CD1c-positive myeloid dendritic cell (primary cell): ENCODE measurements around the gene CSF2.
"Not testable (repeated sequence)": the region's sequence is repeated elsewhere in the genome, so short reads cannot be mapped to it uniquely, and the experiment has no call there.

Experiments
- DNase-seq: peaks from one replicate; pipeline ENCODE4 v3.0.0-alpha.2; 2016; ENCODE audit errors: extremely low spot score

Gene CSF2

DNA sequence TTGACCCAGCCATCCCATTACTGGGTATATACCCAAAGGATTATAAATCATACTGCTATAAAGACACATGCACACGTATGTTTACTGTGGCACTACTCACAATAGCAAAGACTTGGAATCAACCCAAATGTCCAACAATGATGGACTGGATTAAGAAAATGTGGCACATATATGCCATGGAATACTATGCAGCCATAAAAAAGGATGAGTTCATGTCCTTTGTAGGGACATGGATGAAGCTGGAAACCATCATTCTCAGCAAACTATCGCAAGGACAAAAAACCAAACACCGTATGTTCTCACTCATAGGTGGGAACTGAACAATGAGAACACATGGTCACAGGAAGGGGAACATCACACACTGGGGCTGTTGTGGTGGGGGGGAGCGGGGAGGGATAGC is 35.4 kb downstream of the CSF2 start:
- not testable (repeated sequence) for DNase-seq

DNA sequence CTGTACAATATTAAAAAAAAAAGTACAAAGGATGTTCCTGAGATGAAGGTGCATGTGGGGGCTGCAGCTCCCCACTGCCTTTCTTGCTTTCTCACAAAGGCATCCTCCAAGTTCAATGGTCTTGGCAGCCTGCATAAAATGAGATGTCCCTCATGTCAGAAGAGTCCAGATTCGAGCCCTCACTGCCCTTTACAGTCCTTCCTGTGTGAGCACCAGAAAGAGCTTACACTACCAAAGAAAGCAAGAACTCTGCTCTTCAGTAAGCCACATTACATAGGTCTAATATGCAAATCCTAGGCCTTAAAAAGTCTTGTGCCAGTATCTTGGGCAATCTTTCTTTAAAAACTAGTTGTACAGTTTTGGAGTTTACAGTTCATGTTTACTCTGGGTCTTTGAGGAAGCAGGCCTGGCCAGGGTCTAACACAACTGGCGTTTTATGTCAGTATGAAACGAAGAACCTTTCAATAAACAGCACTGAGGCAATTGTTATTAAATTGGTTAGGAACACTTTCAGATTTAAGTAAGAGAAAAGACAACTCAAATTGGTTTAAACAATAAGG is 36.0 kb downstream of the CSF2 start:
- no peak for DNase-seq

DNA sequence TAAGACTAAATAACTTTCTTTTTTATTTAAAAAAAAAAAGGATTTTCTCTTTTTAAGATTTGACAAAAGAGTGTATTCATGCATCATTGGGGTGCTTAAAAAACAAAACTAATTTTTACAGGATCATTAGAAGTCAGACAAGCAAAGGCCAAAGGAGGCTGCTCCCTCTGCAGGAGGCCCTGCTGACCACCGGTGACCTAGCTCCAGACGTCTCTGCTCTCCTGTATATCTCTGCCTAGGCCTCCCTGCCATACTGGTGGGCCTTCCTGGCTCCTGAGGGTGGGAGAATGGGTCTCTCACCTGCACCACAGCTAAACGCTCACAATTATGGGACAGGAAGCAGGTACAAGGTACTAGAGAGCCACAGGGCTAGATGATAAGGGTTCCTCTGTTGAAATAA is 36.6 kb downstream of the CSF2 start:
- no peak for DNase-seq

DNA sequence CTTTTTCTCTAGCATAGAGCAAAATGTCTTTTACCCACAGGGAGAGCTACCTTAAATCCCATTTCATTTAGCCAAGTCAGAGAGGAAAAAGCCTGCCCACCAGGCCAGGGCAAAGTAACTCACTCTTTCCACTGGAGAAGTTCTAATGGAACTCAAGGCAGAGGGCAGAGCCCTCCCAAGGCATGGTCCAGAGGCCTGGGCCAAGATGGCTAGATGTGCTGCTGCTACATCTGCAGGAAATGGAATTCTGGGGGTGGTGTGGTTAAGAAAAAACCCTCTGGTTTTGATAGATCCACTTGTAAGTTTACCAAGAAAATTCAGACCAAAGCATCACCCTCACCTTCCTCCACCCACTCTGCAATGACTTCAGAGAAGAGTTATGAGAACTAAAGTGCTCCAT is 37.3 kb downstream of the CSF2 start:
- no peak for DNase-seq

DNA sequence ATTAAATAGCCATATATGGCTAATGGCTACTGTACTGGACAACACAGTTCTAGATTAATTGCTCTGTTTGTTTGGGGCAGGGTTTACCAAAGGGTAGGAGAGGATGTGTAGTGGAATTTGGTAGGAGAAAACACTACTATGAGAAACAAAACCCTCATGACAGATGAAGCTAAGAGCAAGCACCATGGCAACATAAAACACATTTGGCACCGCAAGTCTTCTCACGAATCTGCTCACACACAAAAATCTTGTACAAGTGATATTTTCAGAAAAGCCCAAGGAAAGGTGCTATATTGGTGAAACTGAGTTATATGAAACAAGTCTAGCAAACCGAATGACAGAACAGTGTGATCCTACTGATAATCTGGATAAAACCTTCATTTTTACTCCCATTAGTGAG is 38.5 kb downstream of the CSF2 start:
- DNase-seq, result no peak

DNA sequence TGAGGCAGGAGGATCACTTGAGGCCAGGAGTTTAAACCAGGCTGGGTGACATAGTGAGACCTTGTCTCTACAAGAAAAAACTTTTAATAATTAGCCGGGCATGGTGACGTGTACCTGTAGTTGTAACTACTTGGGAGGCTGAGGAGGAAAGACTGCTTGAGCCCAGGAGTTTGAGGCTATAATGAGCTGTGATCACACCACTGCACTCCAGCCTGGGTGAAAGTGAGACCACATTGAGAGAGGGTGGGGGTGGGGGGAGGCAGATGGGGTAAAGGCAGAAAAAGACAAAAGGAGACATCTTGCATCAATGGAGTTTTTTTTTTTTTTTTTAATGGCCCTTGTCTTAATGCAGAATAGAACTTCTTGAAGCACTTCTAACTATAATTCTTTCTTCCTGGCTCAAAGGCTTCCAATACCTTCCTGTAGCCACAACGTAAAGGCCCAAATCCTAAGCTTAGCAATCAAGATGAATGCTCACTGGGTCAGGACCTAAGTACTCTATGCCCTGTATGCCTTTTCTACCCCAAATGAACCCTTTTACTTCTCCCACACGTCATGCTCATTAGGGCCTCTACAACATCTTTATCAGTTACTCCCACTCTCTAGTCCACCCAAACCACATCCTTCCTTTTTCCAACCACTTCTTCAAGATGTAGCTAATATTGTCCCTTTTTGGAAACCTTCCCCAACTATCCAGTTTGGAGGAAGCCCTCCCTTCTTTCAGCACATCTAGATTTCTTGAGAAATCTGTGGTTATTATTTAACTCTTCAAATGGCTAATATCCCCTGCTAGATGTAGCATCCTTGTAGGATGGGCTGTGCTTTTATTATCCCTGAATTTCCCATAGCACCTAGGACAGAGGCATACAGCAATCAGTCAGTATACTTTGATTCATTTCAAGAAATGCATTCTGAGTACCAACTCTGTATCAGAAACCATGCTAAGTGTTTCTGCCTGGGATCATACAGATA is 40.8 kb downstream of the CSF2 start:
- peak; percentile 54 for DNase-seq

DNA sequence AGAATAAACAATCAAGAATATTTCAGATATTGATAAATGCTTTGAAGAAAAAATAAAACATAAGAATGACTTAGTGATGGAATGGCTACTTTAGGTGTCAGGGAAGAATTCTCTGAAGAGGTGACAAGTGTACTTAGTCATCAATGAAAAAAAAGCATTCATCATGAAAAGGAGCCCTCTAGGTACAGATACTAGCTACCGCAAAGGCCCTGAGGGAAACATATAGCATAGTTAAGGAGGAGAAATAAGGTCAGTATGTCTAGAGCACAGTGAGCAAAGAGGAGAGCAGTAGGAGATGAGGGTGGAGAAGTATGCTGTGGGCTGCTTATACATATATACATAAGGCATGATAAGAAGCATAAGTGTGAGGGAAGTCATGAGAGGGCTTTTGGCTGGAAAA is 41.8 kb downstream of the CSF2 start:
- DNase-seq, result no peak

DNA sequence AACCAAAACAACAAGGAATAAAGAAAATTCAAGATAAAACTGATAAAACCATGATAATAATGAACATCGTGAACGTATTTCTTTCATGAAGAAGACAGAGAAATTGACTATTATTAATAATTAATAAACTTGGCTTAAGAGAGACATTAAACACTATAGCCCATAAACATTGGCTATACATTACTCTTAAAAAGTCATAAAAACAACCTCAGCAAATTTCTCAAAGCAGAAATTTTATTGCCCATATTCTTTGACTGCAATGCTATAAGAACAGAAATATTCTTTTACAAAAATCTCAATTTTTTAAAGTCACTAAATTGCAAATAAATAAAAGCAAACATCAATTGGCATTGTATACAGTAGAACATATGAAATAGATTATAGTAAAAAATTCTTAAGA is 42.5 kb downstream of the CSF2 start:
- no peak for DNase-seq

DNA sequence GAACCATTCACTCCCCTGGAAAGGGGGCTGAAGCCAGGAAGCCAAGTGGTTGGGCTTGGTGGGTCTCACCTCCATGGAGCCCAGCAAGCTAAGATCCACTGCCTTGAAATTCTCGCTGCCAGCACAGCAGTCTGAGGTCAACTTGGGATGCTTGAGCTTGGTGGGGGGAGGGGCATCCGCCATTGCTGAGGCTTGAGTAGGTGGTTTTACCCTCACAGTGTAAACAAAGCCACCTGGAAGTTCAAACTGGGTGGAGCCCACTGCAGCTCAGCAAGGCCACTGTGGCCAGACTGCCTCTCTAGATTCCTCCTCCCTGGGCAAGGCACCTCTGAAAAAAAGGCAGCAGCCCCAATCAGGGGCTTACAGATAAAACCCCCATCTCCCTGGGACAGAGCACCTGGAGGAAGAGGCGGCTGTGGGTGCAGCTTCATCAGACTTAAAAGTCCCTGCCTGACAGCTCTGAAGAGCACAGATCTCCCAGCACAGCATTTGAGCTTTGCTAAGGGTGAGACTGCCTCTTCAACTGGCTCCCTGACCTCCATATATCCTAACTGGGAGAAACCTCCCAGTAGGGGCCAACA is 43.4 kb downstream of the CSF2 start:
- not testable (repeated sequence) for DNase-seq

DNA sequence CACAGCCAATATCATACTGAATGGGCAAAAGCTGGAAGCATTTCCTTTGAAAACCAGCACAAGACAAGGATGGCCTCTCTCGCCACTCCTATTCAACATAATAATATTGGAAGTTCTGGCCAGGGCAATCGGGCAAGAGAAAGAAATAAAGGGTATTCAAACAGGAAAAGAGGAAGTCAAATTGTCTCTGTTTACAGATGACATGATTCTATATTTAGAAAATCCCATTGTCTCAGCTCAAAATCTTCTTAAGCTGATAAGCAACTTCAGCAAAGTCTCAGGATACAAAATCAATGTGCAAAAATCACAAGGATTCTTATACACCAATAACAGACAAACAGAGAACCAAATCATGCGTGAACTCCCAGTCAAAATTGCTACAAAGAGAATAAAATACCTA is 47.1 kb downstream of the CSF2 start:
- not testable (repeated sequence) for DNase-seq

DNA sequence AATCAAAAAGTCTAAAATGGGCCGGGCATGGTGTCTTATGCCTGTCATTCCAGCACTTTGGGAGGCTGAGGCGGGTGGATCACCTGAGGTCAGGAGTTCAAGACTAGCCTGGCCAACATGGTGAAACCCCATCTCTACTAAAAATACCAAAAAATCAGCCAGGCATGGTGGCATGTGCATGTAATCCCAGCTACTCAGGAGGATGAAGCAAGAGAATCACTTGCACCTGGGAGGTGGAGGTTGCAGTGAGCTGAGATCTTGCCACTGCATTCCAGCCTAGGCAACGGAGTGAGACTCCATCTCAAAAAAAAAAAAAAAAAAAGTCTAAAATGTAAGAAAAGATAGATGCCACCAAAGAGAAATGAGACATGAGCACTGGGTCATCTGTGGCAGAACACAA is 49.4 kb downstream of the CSF2 start:
- DNase-seq, result not testable (repeated sequence)

DNA sequence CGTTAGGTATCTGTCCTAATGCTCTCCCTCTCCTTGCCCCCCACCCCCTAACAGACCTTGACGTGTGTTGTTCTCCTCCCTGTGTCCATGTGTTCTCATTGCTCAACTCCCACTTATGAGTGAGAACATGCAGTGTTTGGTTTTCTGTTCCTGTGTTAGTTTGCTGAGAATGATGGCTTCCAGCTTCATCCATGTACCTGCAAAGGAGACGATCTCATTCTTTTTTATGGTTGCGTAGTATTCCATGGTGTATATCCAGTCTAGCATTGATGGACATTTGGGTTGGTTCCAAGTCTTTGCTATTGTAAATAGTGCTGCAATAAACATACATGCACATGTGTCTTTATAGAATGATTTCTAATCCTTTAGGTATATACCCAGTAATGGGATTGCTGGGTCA is 50.0 kb downstream of the CSF2 start:
- not testable (repeated sequence) for DNase-seq
